HG03159 (cell line): ENCODE data around the gene TMED4.

Source experiments
- ATAC-seq: cut with Tn5 transposase; IDR thresholded peaks from one replicate; pipeline ENCODE4 v1.9.1; 2021; ENCODE audit warnings: mild to moderate bottlenecking, moderate library complexity; ENCODE audit not compliant: unreplicated experiment

The TMED4 gene

DNA sequence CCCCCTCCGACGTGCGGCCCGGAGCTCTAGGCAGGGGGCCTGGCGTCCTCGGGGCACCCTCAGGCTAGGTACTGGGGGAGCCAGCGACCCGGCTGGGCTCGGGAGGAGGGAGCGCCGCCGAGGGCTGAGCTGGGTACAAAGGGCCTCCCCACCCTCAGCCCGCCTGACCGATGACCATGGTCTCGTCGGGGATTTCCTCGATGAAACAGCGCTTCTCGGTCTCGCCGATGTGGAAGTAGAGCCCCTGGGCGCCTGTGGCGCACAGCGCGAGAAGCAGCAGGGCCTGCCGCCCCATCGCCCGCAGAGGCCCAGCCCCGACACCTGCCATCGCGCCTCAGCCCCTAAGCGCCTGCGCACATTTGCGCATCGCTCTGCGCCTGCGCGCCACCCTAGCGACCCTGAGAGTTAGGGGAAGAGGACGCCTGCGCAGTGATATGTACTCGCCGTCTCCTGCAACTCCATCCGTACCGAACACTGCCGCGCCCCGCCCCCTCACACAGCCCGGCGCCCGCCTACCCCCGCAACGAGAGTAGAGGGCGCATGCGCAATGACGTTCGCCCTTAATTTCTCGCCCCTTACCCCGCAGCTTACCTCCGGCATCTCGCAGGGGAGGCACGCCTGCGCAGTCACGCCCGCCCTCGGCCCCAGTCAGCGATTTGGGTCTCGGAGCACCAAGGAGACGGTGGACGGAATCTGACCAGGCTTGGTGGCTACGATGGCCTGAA, at the start of gene TMED4:
TMED4 (minus strand) TSS at position 353 of the 725 bp plus-strand sequence; CDS start at position 328, 25 bp downstream.
- ATAC-seq = peak; percentile 86

- ATAC-seq = no peak
Observed at GRCh38 chr7:44631458-44632115, 49.6 kb upstream of the TMED4 start.

- no peak for ATAC-seq
Observed at GRCh38 chr7:44630792-44631457, 48.9 kb upstream of the TMED4 start.

- peak; percentile 36 for ATAC-seq
Observed at GRCh38 chr7:44629829-44630522, 47.9 kb upstream of the TMED4 start.

- ATAC-seq = no peak
Observed at GRCh38 chr7:44626620-44627019, 44.6 kb upstream of the TMED4 start.

- no peak for ATAC-seq
Observed at GRCh38 chr7:44625526-44626471, 43.8 kb upstream of the TMED4 start.

- ATAC-seq = no peak
Observed at GRCh38 chr7:44624318-44624717, 42.3 kb upstream of the TMED4 start.

DNA sequence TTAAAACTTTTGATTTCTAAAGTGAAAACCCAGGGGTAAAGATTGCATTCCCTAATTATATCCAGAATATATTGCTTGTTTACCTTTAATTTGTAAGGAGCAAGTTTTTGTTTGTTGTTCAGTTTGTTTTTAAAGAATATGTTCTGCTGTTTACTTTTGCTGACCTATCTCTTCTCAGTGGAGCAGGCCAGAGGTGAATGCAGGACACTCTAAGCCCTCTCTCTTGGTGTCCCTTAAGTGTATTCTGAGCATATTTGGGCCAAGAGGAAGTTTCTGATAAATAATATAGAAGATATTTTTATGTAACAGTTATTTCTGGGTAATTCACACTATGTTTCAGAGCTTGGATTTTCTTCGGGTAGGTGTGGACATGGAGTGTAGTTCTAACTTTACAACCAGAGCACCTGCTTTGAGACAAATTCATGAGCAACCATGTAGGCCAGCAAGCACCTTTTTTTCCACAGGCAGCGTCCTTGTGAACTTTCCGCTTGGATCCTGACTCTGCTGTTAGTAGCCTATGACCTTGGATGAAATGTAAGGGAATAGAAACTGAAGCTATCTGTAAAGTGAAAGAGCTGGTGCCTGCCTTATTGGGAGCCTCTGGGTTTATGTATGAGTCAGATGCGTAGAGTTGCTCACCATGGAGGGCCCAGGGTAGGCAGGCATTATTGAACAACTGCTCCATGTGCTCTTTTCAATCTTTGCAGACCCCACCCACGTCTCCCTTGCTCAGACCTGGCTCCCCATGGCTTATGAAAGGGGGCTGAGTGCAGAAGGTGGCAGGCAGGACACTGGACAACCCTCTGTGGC, 40.5 kb upstream of the TMED4 start:
- ATAC-seq = peak; percentile 81

DNA sequence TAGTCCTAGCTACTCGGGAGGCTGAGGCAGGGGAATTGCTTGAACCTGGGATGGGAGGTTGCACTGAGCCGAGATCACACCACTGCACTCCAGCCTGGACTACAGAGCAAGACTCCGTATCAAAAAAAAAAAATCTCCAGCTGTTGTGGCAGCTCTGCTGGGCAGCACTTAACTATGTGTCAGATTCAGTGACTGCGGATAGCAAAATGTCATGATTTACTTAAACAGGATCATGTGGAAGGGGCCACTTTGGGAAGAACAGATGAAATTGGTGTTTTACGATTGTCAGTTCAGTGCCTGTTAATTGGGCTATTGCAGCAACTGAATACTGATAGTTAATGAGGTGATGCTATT, 39.7 kb upstream of the TMED4 start:
- no peak for ATAC-seq

GRCh38 chr7:44621034-44621749, 39.2 kb upstream of the TMED4 start:
- ATAC-seq = no peak

- ATAC-seq = no peak
Observed at GRCh38 chr7:44618753-44619152, 36.7 kb upstream of the TMED4 start.

DNA sequence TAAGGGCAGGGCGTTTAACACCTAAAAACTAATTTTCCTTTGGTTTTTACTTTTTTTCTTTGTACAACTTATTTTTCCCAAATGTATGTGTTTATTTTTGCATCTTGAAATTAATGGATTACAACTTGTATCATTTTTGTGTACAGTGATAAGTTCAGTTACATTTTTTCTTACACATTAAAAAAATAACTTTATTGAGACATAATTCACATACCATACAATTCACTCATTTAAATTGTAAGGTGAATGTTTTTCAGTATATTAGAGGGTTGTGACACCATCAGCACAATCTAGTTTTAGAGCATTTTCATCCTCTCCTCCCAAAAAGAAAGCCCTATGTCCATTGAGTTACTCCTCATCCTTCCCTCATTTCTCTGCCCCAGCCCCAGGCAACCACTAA, 36.0 kb upstream of the TMED4 start:
- ATAC-seq = no peak

GRCh38 chr7:44617225-44617890, 35.3 kb upstream of the TMED4 start:
- ATAC-seq = no peak

- no peak for ATAC-seq
Observed at GRCh38 chr7:44616545-44616944, 34.5 kb upstream of the TMED4 start.

DNA sequence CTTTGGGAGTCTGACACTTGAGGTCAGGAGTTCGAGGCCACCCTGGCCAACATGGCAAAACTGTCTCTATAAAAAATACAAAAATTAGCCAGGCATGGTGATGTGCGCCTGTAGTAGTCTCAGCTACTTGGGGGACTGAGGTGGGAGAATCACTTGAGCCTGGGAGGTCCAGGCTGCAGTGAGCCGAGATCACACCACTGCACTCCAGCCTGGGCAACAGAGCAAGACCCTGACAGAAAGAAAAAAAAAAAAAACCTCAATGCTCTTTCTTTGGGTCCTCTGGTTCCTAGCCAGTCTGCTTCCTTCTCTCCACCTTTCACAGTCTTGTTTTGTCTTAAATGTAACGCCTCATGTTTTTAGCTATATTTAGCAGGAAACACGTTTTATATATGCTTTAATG, 33.8 kb upstream of the TMED4 start:
- no peak for ATAC-seq

GRCh38 chr7:44615149-44615611, 33.1 kb upstream of the TMED4 start:
- ATAC-seq = no peak

DNA sequence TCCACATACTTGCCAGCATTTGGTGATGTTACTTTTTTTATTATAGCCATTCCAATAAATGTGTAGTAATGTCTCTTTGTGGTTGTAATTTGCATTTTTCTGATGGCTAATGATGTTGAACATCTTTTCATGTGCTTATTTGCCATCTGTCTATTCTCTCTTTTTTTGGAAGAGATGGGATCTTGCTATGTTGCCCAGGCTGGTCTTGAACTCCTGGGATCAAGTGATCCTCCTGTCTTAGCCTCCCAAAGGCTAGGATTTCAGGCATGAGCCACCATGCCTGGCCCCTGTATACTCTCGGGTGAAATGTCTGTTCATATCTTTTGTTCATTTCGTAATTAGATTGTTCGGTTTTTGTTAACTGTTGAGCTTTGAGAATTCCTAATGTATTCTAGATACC, 27.8 kb upstream of the TMED4 start:
- ATAC-seq = no peak

DNA sequence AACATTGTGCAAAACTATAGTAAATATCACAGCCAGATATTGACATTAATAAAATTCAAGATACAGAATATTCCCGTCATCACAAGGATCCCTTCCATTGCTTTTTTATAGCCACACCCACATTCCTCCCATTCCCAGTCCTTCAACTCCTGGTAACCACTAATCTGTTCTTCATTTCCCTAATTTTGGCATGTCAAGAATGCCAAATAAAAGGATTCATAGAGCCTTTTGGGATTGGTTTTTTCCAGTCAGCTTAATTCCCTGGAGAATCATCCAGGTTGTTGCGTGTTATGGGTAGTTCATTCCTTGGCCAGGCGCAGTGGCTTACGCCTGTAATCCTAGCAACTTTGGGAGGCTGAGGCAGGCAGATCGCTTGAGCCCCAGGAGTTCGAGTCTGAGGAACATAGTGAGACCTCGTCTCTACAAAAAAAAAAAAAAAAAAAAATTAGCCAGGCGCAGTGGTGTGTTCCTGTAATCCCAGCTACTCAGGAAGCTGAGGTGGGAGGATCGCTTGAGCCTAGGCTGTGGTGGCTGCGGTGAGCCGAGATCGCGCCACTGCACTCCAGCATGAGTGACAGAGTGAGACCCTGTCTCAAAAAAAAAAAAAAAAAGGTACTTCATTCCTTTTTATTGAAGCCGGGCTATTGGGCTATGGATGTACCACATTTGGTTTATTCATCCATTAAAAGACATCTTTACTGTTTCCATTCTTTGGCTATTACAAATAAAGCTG, 27.1 kb upstream of the TMED4 start:
- no peak for ATAC-seq
